Large intestine (tissue), 3 donors: ENCODE results near the gene SH3GLB1. TPM values are rescaled to one million over a fixed set of nuclear protein-coding genes. Genes with fewer than 3 reads are reported as not detected.
A peak's percentile ranks its signal among the peaks of the same experiment; 100 is the strongest.

Source experiments
- DNase-seq, 2 donors: peaks; one replicate each; pipeline versions ENCODE4 v3.0.0 to v3.0.0-alpha.2; 2013
- H3K27ac ChIP-seq: one replicate; pipeline ENCODE4 v1.5.1; 2013; ENCODE audit warnings: low read length
- H3K27me3 ChIP-seq: 2 replicates; pipeline ENCODE4 v1.6.1; 2013; ENCODE audit warnings: low read length; ENCODE audit not compliant: control insufficient read depth, insufficient read depth
- H3K36me3 ChIP-seq: 2 replicates; pipeline ENCODE4 v1.6.1; 2013; ENCODE audit warnings: low read length; ENCODE audit not compliant: control insufficient read depth, insufficient read depth
- H3K4me1 ChIP-seq: one replicate; pipeline ENCODE4 v1.6.1; 2013; ENCODE audit warnings: low read length; ENCODE audit not compliant: control insufficient read depth, insufficient read depth
- H3K4me3 ChIP-seq: one replicate; pipeline ENCODE4 v1.5.1; 2013; ENCODE audit warnings: low read length
- H3K9me3 ChIP-seq: one replicate; pipeline ENCODE4 v1.6.1; 2013; ENCODE audit warnings: mild to moderate bottlenecking, low read depth, low read length, moderate library complexity; ENCODE audit not compliant: control insufficient read depth
- whole genome bisulfite sequencing: methylation state at CpG from one replicate; pipeline ENCODE4 v1.1.5; 2013; ENCODE audit warnings: low lambda C conversion rate; ENCODE audit not compliant: insufficient coverage; 5-methylcytosine and 5-hydroxymethylcytosine counted together
- polyA plus RNA-seq: library from polyadenylated mRNA; unstranded; fragments of 120-200 nt; gene quantifications from one replicate; pipeline ENCODE4 v1.2.1, GENCODE V29; 2013

The SH3GLB1 gene
- polyA plus RNA-seq, 1 donor, result 62.7 TPM

DNA sequence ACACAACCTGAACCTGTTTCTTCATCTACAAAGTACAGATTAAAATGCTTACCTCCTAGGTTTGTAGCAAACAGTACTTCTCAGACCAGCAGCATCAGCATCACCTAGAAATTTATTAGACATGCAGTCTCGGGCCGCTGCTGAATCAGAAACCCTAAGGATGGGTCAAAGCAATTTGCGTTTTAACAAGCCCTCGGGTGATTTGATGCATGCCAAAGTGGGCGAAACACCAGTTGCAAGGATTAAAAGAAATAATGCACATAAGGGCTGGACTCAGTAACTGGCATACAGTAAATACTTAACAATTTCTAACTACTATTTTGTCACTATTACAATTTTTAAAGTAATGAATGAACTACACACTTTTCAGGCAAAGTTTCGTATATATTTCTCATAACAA is 47.5 kb downstream of the SH3GLB1 start:
- Histone ChIP-seq H3K27me3 (no peaks in the 10 kb centered on the region), H3K36me3 (no peaks in the 10 kb centered on the region), H3K27ac (no peak overlapping the region), H3K9me3 (no peaks in the 10 kb centered on the region), H3K4me1 (peaks cover 3% of the 10 kb centered on the region), H3K4me3 (no peak overlapping the region)
- 93% methylated on average over 2 of the region's 6 CpGs for WGBS
- no peak for DNase-seq

DNA sequence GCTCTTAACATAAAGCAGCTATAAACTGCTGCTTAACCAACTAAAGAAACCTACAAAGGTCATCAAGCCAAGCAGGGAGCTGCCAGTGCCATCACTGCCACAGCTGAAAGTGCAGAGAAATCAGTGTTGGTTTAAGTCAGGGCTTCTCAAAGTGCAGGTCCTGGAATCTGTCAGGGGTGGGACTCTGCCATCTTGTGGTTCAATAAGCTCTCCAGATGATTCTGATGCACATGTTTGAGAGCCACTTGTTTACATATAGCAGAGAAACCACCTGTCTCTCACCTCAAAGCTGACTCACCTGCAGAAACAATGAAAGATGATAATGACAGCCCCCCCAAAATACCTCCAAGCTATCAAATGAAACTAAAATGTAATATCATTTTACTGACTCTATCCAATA is 49.3 kb downstream of the SH3GLB1 start:
- peak in 1 of 2 donors; percentile 10 for DNase-seq
- H3K4me3 ChIP-seq, result no peak overlapping the region
- no peak overlapping the region for H3K27ac ChIP-seq

DNA sequence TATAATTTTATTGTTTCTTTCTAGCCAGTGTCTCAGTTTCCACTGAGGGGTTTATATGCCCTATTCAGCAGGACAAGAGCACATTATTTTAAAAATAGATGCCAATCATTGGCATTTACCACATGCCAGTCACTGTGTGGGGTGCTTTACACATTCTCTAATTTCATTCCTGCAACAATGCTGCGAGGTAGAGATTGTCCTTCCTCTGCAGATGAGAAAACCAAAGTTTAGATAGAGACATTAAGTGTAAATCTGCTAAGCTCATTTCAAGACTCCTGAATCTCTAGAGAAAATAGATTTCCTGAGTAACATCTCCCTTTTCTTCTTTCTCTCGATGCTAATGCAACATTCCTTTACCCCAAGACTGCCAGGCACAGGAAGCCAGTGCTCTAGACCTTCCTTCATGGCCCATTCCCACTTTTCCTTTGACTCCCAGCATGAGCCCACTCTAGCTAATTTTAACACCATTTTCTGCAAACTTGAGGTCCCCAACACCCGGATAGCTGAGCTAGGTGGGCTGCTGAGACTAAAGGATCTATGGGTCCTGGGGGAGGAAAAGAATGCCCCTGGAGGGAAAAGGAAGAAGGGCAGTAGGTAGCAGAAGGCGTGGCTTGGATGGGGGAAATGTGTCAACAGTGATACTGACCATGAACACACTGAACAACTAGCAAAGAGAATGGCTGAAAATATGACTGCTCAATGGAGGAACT is 50.0 kb downstream of the SH3GLB1 start:
- WGBS, result no CpG with 5 or more reads among the region's 4 CpGs
- Histone ChIP-seq H3K27me3 (no peaks in the 10 kb centered on the region), H3K27ac (no peak overlapping the region), H3K4me3 (no peak overlapping the region), H3K9me3 (no peaks in the 10 kb centered on the region), H3K4me1 (peaks cover 3% of the 10 kb centered on the region), H3K36me3 (no peaks in the 10 kb centered on the region)
- DNase-seq, result no peak

More for the DNA sequence above, 49.3 kb downstream of the SH3GLB1 start:
- Histone ChIP-seq H3K9me3 (no peaks in the 10 kb centered on the region), H3K27me3 (no peaks in the 10 kb centered on the region), H3K4me1 (peaks cover 3% of the 10 kb centered on the region), H3K36me3 (no peaks in the 10 kb centered on the region)

DNA sequence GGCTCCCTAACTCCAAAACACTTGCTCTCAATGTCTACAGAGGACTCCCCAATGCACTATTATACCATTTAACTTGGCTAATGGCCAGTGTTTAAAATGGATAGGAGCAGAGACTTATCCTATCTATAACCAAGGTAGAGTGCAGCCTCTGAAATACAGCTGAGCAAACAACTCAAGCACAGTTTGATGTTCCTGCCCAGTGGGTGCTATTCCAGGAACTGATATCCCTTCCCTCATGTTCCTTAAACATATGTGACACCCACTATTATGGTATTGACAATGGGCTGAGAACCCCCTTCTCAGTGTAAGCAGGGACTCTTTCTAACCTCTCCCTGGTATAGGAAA is 51.7 kb downstream of the SH3GLB1 start:
- peaks cover 3% of the 10 kb centered on the region for H3K4me1 ChIP-seq
- peak in 1 of 2 donors; percentile 37 for DNase-seq
- no peaks in the 10 kb centered on the region for H3K9me3 ChIP-seq
- no peaks in the 10 kb centered on the region for H3K27me3 ChIP-seq
- no peak overlapping the region for H3K4me3 ChIP-seq
- no peak overlapping the region for H3K27ac ChIP-seq
- no peaks in the 10 kb centered on the region for H3K36me3 ChIP-seq

DNA sequence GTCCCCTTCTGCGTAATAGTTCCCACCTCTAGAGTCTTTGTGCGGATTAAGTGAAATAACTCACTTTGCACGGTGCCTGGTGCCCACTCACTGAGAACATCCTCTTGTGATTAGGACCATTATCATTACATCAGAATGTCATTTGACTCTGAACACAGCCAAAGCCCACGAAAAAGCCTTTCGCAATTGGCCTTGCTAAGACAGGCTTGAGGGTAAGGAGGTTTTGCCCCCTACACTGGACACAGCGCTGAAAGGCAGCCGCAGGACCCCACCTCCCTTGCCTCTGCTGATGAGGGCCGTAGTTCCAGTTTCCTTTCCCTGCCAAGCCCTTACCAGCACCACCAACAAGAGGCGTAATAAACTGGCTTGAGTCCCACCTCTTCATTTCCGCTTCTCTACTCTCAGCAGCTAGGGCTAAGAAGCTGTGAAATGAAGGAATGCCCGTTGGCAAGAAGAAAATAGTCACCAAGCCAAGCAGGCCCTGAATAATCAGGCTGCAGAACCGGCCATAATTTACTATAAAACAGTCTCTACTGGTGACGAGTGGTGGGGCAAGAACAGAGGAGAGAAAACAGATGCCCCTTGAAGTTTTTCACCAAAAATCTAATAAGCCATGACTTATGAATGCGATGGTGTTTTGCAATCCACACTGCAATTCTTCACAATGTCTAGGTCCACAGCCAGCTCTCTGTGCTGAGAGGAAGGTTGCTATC is 53.1 kb downstream of the SH3GLB1 start:
- Histone ChIP-seq H3K4me1 (peaks cover 6% of the 10 kb centered on the region), H3K27ac (no peak overlapping the region), H3K4me3 (no peak overlapping the region), H3K9me3 (no peaks in the 10 kb centered on the region), H3K36me3 (no peaks in the 10 kb centered on the region), H3K27me3 (no peaks in the 10 kb centered on the region)
- WGBS, result 93% methylated on average over 3 of the region's 14 CpGs
- DNase-seq, result no peak

DNA sequence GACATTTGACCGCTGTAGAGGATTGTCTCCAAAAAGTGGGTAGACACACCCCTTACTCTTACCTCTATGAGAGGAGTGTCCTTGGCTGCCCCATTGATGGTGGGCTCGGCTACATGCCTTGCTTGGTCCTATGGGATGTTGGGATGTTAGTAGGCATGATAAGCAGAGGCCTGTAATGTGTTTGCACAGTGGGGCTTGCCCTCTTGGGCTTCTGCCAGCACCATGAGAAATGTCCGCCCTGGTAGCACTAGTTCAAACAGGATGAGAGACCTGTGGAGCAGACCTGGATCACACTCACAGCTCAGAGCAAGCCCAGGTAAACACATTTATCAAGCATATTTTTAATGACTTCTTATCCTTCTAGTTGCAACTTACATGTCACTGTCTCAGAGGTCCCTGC is 54.2 kb downstream of the SH3GLB1 start:
- WGBS, result no CpG with 5 or more reads among the region's 3 CpGs
- Histone ChIP-seq H3K27ac (no peak overlapping the region), H3K9me3 (no peaks in the 10 kb centered on the region), H3K4me1 (peaks cover 10% of the 10 kb centered on the region), H3K27me3 (no peaks in the 10 kb centered on the region), H3K4me3 (no peak overlapping the region), H3K36me3 (no peaks in the 10 kb centered on the region)
- peak; percentile 51 to 81 for DNase-seq

DNA sequence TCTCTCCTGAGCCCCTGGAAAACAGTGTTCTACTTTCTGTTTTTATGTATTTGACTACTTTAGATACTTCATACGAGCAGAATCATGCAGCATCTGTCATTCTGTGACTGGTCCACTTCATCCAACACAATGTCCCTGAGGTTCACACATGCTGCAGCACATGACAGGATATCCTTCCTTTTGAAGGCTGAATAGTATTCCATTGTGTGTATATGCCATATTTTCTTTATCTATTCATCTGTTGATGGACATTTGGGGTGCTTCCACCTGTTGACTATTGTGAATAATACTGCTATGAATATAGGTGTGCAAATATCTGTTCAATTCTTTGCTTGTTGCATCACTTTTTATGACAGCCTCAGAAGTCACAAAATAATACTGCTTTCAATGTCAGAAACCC is 55.8 kb downstream of the SH3GLB1 start:
- H3K27ac ChIP-seq, result no peak overlapping the region
- DNase-seq, result no peak
- peaks cover 10% of the 10 kb centered on the region for H3K4me1 ChIP-seq
- no peak overlapping the region for H3K4me3 ChIP-seq
- H3K9me3 ChIP-seq, result no peaks in the 10 kb centered on the region
- H3K36me3 ChIP-seq, result no peaks in the 10 kb centered on the region
- 83% methylated on average over 1 of the region's 1 CpG for WGBS
- H3K27me3 ChIP-seq, result no peaks in the 10 kb centered on the region

DNA sequence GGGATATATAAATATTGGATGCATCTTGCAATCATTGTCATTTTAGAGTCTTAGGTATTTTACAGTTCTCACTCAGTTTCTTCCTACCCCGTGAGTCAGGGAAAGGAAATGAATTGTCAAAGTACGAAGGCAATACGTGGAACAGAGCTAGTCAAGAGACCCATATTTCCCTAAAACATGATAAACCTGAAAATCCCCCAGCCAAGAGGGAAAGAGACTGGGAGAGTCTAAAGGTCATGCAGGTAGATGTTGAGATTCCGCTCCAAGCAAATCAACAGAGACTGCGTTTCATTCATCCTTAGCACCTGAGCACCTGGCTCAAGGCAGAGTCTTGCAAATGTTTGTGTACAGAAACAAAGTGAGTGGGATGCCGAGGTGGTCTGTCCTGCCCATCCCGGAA is 58.0 kb downstream of the SH3GLB1 start:
- no peak overlapping the region for H3K27ac ChIP-seq
- H3K27me3 ChIP-seq, result no peaks in the 10 kb centered on the region
- no peak overlapping the region for H3K4me3 ChIP-seq
- peaks cover 6% of the 10 kb centered on the region for H3K4me1 ChIP-seq
- no peaks in the 10 kb centered on the region for H3K9me3 ChIP-seq
- no CpG with 5 or more reads among the region's 7 CpGs for WGBS
- no peaks in the 10 kb centered on the region for H3K36me3 ChIP-seq
- peak in 1 of 2 donors; percentile 68 for DNase-seq

DNA sequence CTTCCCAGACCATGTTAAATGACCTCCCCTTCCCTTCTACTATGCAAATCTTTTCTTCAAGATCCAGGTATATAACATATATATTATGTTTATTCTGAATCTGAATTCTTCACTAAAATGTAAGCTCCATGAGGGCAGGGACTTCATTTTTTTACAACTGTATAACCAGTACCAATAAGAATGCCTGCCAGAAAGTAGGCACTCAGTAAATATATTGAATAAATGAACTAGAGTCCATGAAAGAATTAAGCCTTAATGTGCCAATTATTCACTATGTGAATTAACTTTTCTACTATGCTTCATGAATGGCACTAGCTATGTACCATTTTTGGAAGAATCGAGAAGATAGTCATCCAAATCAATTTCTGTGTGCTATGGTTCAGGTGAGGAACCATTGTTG is 60.1 kb downstream of the SH3GLB1 start:
- Histone ChIP-seq H3K4me3 (no peak overlapping the region), H3K27me3 (no peaks in the 10 kb centered on the region), H3K4me1 (peaks cover 6% of the 10 kb centered on the region), H3K27ac (no peak overlapping the region), H3K36me3 (no peaks in the 10 kb centered on the region), H3K9me3 (no peaks in the 10 kb centered on the region)
- no CpG with 5 or more reads among the region's 1 CpG for WGBS
- no peak for DNase-seq

DNA sequence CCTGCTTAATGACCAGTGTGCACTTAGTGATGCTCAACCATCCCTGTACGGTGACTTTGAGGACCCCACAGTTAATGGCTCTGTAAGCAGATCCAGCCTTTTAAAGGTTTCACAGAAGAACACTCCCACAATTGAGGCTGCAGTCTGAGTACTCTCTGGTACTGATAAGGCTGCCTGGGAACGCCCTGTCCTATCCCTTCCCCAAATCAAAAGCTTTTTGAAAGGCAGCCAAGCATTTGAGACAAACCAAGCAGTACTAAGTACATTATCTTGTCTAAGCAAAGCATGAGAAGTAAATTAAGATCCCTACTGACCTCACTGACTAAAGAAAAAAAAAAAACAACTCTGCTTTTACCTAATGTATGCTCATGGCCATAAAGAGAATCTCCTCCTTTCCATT is 60.7 kb downstream of the SH3GLB1 start:
- Histone ChIP-seq H3K27me3 (no peaks in the 10 kb centered on the region), H3K4me3 (no peak overlapping the region), H3K9me3 (no peaks in the 10 kb centered on the region), H3K27ac (no peak overlapping the region), H3K4me1 (peaks cover 6% of the 10 kb centered on the region), H3K36me3 (no peaks in the 10 kb centered on the region)
- no peak for DNase-seq
- no CpG with 5 or more reads among the region's 2 CpGs for WGBS

DNA sequence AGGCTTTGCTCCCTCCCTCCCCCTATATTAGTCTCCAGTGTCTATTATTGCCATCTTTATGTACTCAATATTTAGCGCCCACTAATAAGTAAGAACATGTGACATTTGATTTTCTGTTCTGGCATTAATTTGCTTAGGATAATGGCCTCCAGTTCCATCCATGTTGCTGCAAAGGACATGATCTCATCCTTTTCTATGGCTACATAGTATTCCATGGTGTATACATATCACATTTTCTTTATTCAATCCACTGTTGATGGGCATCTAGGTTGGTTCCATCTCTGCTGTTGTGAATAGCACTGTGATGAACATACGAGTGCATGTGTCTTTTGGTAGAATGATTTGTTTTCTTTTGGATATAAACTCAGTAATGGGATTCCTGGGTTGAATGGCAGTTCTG is 61.3 kb downstream of the SH3GLB1 start:
- WGBS, result 100% methylated on average over 1 of the region's 2 CpGs

More for the DNA sequence above, 61.3 kb downstream of the SH3GLB1 start:
- Histone ChIP-seq H3K9me3 (no peaks in the 10 kb centered on the region), H3K27me3 (no peaks in the 10 kb centered on the region), H3K4me3 (no peak overlapping the region), H3K36me3 (no peaks in the 10 kb centered on the region), H3K27ac (no peak overlapping the region), H3K4me1 (peaks cover 6% of the 10 kb centered on the region)
- no peak for DNase-seq
